ENCODE results near the gene IPO13.

Gene IPO13

DNA sequence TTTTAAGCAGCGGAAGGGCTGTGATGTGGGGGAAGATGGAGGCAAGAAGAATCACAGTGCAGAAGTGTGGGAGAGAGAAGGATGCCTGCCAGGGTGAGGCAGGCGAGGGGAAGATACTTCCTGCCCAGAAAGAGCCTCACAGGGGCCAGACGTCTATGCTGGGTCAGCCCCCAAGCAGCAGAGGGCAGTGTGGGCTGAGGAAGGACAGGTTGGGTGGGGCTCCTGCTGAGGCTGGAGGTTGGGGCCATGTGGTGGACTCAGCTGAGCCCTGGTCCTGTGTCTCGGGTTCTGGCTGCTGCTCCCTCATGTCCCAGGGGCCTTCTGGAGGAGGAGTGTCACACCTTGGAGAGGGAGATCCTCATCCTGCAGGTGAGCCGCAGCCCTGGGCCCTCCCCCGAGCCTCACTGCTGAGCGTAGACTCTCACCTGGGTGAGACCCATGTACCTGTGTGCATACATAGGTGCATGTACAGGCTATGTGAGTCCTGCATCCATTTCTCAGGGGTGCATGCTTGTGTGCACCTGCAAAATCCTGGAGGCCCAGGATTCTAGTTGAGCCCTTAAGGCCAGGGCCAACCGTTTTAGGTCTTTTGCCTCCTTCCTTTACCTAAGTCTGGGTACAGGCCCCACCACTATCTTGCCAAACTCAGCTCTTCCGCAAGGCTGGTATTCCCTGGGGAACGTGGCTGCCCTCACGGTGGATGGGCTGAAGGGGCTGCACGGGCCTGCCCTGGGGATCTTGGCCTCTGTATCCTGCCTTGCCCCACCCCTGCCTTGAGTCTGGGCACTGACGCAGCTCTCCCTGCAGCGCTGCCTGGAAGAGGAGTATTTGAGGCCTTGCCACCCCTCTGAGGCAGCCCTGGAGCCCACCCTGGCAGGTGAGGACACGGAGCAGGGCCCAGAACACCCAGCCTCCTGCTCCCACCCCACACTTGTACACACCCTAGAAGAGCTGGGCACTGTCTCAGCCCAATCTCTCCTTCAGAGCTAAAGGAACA, 48.3 kb downstream of the IPO13 start:
- no peak; a peak in 1 of 22 replicates for TF ChIP-seq Cebpa-rat (IDR thresholded peaks at IDR 0.05)
- Histone ChIP-seq H3K27ac (peak overlapping the region in 7 of 11 experiments; percentile 8 to 52 (median 34); a peak in 8 of 22 replicates), H3K4me3 (peak overlapping the region in 1 of 10 experiments; percentile 14; a peak in 1 of 20 replicates)

DNA sequence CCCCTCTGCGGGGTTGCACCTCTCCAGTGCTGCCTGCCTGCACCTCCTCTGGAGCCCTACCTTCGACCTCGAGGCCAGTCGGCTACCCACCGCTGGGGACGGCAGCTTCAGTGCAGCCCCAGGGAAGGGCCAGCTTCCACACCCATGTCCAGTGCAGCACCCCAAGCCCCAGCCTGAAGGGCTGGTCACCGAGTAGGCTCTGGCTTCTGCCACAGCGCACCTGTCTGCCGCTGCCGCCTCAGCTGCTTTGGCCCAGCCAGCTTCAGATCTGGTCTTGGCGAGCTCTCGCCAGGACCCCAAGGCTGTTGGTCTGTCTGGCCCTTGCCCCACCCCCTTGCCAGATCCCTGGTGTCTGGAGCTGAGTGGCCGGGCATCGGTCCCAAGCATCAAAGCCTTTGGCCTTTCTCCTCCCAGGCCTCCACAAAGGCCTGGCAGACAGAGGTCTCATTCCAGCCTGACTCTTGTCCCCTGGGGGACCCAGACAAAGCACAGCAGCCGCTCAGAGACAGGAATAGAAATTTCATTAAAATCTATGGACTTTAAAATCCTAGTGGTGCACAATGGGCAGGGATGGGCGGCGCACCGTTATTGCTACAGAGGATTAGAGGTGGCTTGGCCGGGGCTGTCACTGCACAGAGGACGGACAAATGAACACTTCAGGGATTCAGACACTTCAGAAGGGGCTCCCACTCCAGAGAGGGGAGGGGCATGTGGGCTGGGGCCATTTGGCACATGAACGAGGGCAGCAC, 49.4 kb downstream of the IPO13 start:
- no peaks in the 10 kb centered on the region for H3K27me3 ChIP-seq
- H3K4me3 ChIP-seq = no peak overlapping the region
- H3K27ac ChIP-seq = peak overlapping the region in 4 of 11 experiments; percentile 1 to 52 (median 26); a peak in 7 of 22 replicates
- peaks cover 0 to 14% (median 0%) of the 10 kb centered on the region in 11 experiments; a peak in 4 of 22 replicates for H4K20me1 ChIP-seq
- H3K9ac ChIP-seq = peak overlapping the region in 5 of 11 experiments; percentile 10 to 58 (median 46); a peak in 6 of 22 replicates
- TF ChIP-seq Cebpa-rat (IDR thresholded peaks at IDR 0.05) = no peak
- H3K4me2 ChIP-seq = peak overlapping the region in 9 of 11 experiments; percentile 52 to 99 (median 85); a peak in 18 of 22 replicates
- H3K36me3 ChIP-seq = no peaks in the 10 kb centered on the region
- no peaks in the 10 kb centered on the region for H3K9me3 ChIP-seq (replicated peaks in 1 of 11)
- peaks cover 29 to 65% (median 59%) of the 10 kb centered on the region in 10 experiments for H3K4me1 ChIP-seq

More for the DNA sequence above, 48.3 kb downstream of the IPO13 start:
- Histone ChIP-seq H3K36me3 (no peaks in the 10 kb centered on the region), H4K20me1 (peaks cover 0 to 14% (median 0%) of the 10 kb centered on the region in 11 experiments; a peak in 4 of 22 replicates), H3K4me1 (peaks cover 40 to 74% (median 68%) of the 10 kb centered on the region in 10 experiments), H3K27me3 (no peaks in the 10 kb centered on the region), H3K9me3 (replicated peaks in 1 of 11) (no peaks in the 10 kb centered on the region), H3K9ac (peak overlapping the region in 6 of 11 experiments; percentile 10 to 58 (median 39); a peak in 10 of 22 replicates), H3K4me2 (peak overlapping the region; percentile 52 to 99 (median 85))

DNA sequence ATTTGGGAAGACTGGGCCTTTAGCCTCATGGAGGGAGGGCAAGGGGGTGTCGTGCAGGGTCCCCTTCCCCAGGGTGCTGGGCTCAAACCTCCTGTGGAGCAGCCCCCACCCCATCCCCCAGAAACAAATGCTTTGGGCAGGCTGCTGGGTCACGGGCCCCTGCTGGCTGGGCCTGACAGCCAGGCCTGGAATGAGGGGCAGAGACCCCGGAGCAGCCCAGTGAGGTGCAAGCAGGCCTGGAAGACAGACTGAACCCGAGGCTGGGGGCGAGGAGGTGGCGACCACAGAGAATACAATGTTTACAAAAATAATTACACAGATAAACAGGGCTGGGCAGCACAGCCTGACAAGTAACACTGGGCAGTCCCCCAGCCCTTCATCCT, 50.0 kb downstream of the IPO13 start:
- H3K27me3 ChIP-seq = no peaks in the 10 kb centered on the region
- H3K9ac ChIP-seq = peak overlapping the region in 2 of 11 experiments; percentile 50 to 58; a peak in 1 of 22 replicates
- H3K4me3 ChIP-seq = no peak overlapping the region
- H3K27ac ChIP-seq = no peak overlapping the region
- no peaks in the 10 kb centered on the region for H3K36me3 ChIP-seq
- H3K4me2 ChIP-seq = peak overlapping the region in 7 of 11 experiments; percentile 76 to 99 (median 85); a peak in 9 of 22 replicates
- peaks cover 29 to 64% (median 59%) of the 10 kb centered on the region in 10 experiments for H3K4me1 ChIP-seq
- no peaks in the 10 kb centered on the region for H3K9me3 ChIP-seq (replicated peaks in 1 of 11)
- peaks cover 0 to 14% (median 0%) of the 10 kb centered on the region in 11 experiments; a peak in 4 of 22 replicates for H4K20me1 ChIP-seq
- TF ChIP-seq Cebpa-rat (IDR thresholded peaks at IDR 0.05) = no peak

DNA sequence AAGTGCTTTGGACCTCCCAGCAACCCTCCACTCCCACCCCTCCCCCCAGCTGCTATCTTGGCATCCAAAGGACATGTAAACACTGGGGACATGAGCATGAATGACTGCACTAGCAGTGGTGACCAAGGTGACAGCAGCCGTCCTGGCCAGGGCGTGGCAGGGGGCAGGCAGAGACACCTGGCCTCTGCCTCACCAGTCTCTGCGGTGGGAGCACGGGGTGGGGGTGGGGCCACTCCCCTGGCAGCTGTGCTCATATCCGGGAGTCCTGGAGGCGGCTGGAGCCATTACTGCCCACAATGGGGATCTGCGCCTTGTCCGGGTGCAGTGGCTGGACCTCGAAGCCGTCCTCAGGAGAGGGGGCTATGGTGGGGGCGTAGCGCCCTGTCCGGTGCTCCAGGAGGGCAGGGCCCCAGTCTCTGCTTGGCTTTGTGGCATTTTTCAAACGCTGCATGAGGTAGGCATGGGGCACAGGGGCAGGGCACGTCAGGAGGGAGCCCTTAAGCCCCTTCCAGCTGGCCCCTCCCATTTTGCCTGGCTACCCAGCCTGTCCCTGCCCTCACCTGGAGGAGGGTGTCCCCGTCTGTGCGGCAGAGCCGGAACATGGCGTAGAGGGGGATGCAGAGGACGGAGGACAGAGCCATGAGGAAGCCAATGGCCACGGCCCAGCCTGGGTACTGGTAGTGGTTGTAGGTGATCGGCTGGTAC, 50.7 kb downstream of the IPO13 start:
- Histone ChIP-seq H3K4me3 (no peak overlapping the region), H3K36me3 (no peaks in the 10 kb centered on the region), H4K20me1 (peaks cover 0 to 14% (median 0%) of the 10 kb centered on the region in 11 experiments; a peak in 5 of 22 replicates), H3K4me2 (no peak overlapping the region), H3K9me3 (replicated peaks in 1 of 11) (no peaks in the 10 kb centered on the region), H3K27ac (no peak overlapping the region), H3K4me1 (peaks cover 24 to 57% (median 52%) of the 10 kb centered on the region in 10 experiments), H3K9ac (no peak overlapping the region), H3K27me3 (no peaks in the 10 kb centered on the region)
- TF ChIP-seq Cebpa-rat (IDR thresholded peaks at IDR 0.05) = no peak

DNA sequence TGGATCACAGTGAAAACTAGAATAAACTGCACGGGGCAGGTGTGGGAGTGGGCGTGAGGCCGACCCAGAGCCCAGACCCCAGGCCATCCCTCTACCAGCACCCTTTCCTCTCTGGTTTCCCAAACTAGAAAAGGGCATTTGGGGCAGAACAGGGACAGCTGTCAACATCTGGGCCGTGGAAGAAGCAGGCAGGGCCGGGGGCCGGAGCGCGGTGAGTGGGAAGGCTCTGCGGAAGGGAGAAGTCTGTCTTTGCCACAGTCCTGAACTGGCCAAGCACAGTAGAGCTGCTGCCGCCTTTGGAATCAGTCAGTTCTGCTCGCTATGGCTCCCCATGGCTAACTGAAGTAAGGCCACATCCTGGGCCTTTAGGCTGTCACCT, 51.2 kb downstream of the IPO13 start:
- peaks cover 21 to 52% (median 47%) of the 10 kb centered on the region in 10 experiments for H3K4me1 ChIP-seq
- no peak overlapping the region for H3K27ac ChIP-seq
- H3K9me3 ChIP-seq (replicated peaks in 1 of 11) = no peaks in the 10 kb centered on the region
- no peak overlapping the region for H3K4me2 ChIP-seq
- no peaks in the 10 kb centered on the region for H3K27me3 ChIP-seq
- H3K4me3 ChIP-seq = no peak overlapping the region
- peaks cover 0 to 14% (median 0%) of the 10 kb centered on the region in 11 experiments; a peak in 5 of 22 replicates for H4K20me1 ChIP-seq
- H3K9ac ChIP-seq = no peak overlapping the region
- no peak for TF ChIP-seq Cebpa-rat (IDR thresholded peaks at IDR 0.05)
- no peaks in the 10 kb centered on the region for H3K36me3 ChIP-seq

DNA sequence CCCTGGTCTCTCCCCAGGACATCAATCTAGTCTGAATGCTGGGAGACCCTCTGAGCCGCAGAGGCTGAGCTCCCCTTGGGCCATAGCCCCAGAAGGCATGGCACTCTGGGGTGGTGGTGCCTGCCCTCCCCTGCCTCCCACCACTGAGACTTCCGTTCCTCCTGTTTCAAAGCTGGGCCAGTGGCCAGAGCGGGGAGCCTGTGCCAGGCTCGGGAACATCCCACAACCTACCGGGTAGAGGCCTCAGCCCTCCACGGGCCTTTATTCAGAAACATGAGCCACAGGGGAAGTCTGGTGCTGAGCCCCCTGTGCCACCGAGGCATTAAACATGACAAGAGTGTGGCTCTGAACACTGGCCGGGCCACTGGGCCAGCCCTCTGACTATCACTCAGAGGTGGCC, 52.7 kb downstream of the IPO13 start:
- Histone ChIP-seq H3K4me2 (peak overlapping the region in 8 of 11 experiments; percentile 14 to 49 (median 30); a peak in 12 of 22 replicates), H3K9me3 (replicated peaks in 1 of 11) (no peaks in the 10 kb centered on the region), H3K9ac (no peak overlapping the region), H4K20me1 (peaks cover 0 to 14% (median 0%) of the 10 kb centered on the region in 11 experiments; a peak in 5 of 22 replicates), H3K27me3 (no peaks in the 10 kb centered on the region), H3K4me1 (peaks cover 8 to 37% (median 34%) of the 10 kb centered on the region in 10 experiments), H3K27ac (no peak overlapping the region), H3K4me3 (no peak overlapping the region), H3K36me3 (no peaks in the 10 kb centered on the region)
- no peak for TF ChIP-seq Cebpa-rat (IDR thresholded peaks at IDR 0.05)

DNA sequence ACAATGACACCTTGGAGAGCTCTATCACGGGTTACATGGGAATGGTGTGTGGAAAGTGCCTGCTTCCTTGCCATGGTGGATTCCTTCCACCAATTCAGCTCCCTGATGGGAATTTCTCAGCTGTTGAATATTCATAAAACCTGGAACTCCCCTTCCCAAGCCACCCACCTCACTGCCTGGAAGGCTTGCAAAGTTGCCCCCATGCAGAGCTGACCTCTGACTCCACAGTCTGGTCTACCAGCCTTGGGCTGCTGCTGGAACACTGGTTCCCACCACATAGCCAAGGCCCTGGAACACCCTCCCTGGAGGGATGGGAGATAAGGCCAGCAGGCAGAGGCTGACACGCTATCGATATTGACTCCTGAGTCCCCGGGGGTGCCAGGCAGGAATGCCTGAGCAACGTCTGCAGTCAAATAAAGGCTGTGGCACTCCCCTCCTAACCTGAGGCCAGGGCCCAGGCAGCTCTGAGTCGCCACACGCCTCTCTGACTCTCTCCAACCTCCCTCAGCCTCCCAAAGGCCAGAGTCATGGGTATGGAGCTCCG, 53.4 kb downstream of the IPO13 start:
- Histone ChIP-seq H3K4me1 (peaks cover under 1 to 36% (median 26%) of the 10 kb centered on the region in 10 experiments), H3K9ac (no peak overlapping the region), H3K4me3 (no peak overlapping the region), H3K36me3 (no peaks in the 10 kb centered on the region), H3K27me3 (no peaks in the 10 kb centered on the region), H3K27ac (no peak overlapping the region), H3K9me3 (replicated peaks in 1 of 11) (no peaks in the 10 kb centered on the region), H3K4me2 (no peak overlapping the region), H4K20me1 (peaks cover 0 to 11% (median 0%) of the 10 kb centered on the region in 11 experiments; a peak in 5 of 22 replicates)
- TF ChIP-seq Cebpa-rat (IDR thresholded peaks at IDR 0.05) = no peak

DNA sequence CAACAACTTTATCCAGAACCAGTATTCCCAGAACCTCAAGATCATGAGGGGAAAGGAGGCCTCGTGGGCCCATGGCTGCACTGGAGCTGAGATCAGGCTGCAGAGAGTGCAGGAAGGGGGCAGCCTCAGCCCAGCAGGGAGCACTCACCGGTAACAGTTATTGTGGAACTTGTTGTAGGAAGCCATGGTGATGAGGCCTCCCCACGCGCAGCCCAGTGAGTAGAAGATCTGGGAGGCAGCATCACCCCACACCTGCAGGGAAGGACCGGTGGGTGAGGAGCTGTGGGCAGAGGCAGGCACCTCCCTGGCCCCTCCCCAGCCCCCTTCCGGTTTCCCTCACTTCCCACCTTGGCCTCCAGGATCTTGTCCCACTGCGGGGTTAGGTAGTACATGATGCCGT, 55.4 kb downstream of the IPO13 start:
- Histone ChIP-seq H3K9ac (no peak overlapping the region), H3K27ac (no peak overlapping the region), H4K20me1 (peaks cover 0 to 7% (median 0%) of the 10 kb centered on the region in 11 experiments; a peak in 3 of 22 replicates), H3K4me3 (no peak overlapping the region), H3K4me1 (peaks cover 0 to 20% (median 10%) of the 10 kb centered on the region in 10 experiments; a peak in 17 of 20 replicates), H3K9me3 (replicated peaks in 1 of 11) (no peaks in the 10 kb centered on the region), H3K36me3 (no peaks in the 10 kb centered on the region), H3K27me3 (no peaks in the 10 kb centered on the region), H3K4me2 (no peak overlapping the region)
- TF ChIP-seq Cebpa-rat (IDR thresholded peaks at IDR 0.05) = no peak

Data from BLaER1 treated with 17β-estradiol and CSF1 and Interleukin-3, amounts not matched to agents 10 nM and 100 nM (cell line).